Effector memory CD4-positive, alpha-beta T cell (primary cell): Measurements from ENCODE around the gene TMEM135.
"Not testable (repeated sequence)": the region's sequence is repeated elsewhere in the genome, so short reads cannot be mapped to it uniquely, and the experiment has no call there.

Experiments
- DNase-seq, 3 donors: peaks; one replicate each; pipeline ENCODE4 v3.0.0-alpha.2; 2020
- H3K27ac ChIP-seq: 2 replicates; pipeline ENCODE4 v1.7.0; 2013; ENCODE audit warnings: mild to moderate bottlenecking, low read length, moderate library complexity; ENCODE audit not compliant: insufficient read depth, poor library complexity, severe bottlenecking
- H3K27me3 ChIP-seq: replicated peaks from 2 replicates; pipeline ENCODE4 v1.7.0; 2013; ENCODE audit warnings: mild to moderate bottlenecking, low read length; ENCODE audit not compliant: insufficient read depth, control insufficient read depth, poor library complexity, severe bottlenecking
- H3K36me3 ChIP-seq: 2 replicates; pipeline ENCODE4 v1.7.0; 2013; ENCODE audit warnings: mild to moderate bottlenecking, low read length, moderate library complexity; ENCODE audit not compliant: control insufficient read depth, insufficient read depth
- H3K4me1 ChIP-seq: 2 replicates; pipeline ENCODE4 v1.7.0; 2013; ENCODE audit warnings: low read length, mild to moderate bottlenecking; ENCODE audit not compliant: control insufficient read depth, insufficient read depth, poor library complexity, severe bottlenecking
- H3K4me3 ChIP-seq: 2 replicates; pipeline ENCODE4 v1.7.0; 2013; ENCODE audit warnings: low read length, low read depth, mild to moderate bottlenecking; ENCODE audit not compliant: insufficient read depth, poor library complexity, severe bottlenecking
- H3K9me3 ChIP-seq: 2 replicates; pipeline ENCODE4 v1.7.0; 2013; ENCODE audit warnings: mild to moderate bottlenecking, low read length, moderate library complexity; ENCODE audit not compliant: control insufficient read depth

Gene TMEM135

DNA sequence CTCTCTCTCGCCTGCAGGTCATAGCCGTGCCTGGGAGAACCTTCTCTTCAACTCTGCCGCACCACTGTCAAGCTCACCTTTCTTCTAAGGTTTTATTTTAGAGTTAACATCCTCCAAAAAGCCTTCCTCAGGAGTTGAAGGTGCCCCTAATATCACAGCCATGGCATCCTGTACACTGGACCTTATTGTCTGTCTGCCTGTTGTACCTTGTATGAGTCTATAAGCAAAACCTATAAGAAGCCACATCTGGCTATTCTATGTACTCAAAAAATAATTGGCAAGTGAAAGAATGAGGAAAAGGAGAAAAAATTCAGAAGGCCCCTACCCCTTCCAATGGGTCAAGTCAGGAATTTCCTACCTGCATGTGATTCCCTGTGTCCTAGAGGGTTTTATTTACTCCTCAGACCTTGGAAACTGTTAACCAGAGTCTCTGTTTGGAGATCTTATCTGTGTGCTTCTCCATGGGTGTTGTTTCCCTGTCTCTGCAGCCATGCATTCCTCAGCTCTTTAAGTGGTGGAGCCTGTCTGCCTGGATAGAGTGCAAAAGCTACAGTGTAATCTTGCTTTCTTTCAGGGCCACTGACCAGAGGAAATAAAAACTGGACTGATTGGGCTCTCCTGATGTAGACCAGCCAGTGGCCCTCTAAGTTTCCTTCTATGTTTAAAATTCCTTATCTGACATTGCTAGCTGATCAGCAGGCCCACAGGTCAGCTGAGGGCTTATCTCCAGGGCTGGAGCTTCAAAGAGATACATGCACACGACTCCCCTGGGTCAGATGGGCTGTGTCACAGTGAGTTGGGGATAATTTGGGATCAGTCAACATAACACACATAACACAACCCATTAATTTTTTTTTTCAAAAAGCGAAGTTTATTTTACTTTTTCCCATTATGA is 37.6 kb upstream of the TMEM135 start:
- no peaks in the 10 kb centered on the region for H3K27me3 ChIP-seq
- no peak overlapping the region for H3K27ac ChIP-seq
- DNase-seq = no peak
- H3K36me3 ChIP-seq = no peaks in the 10 kb centered on the region
- no peaks in the 10 kb centered on the region for H3K4me1 ChIP-seq
- no peaks in the 10 kb centered on the region for H3K9me3 ChIP-seq
- H3K4me3 ChIP-seq = no peak overlapping the region

GRCh38 chr11:87002918-87003317 is 34.8 kb upstream of the TMEM135 start:
- H3K4me3 ChIP-seq = no peak overlapping the region
- no peaks in the 10 kb centered on the region for H3K4me1 ChIP-seq
- no peak for DNase-seq
- no peaks in the 10 kb centered on the region for H3K36me3 ChIP-seq
- H3K27me3 ChIP-seq = no peaks in the 10 kb centered on the region
- H3K9me3 ChIP-seq = no peaks in the 10 kb centered on the region
- no peak overlapping the region for H3K27ac ChIP-seq

GRCh38 chr11:87004281-87004680 is 33.5 kb upstream of the TMEM135 start:
- H3K4me1 ChIP-seq, H3K36me3 ChIP-seq, DNase-seq, H3K9me3 ChIP-seq, H3K27me3 ChIP-seq, H3K27ac ChIP-seq, H3K4me3 ChIP-seq: not testable (repeated sequence)

GRCh38 chr11:87005569-87005921 is 32.2 kb upstream of the TMEM135 start:
- no peak for DNase-seq
- H3K9me3 ChIP-seq = no peaks in the 10 kb centered on the region
- no peaks in the 10 kb centered on the region for H3K27me3 ChIP-seq
- no peak overlapping the region for H3K4me3 ChIP-seq
- no peaks in the 10 kb centered on the region for H3K36me3 ChIP-seq
- H3K4me1 ChIP-seq = no peaks in the 10 kb centered on the region
- H3K27ac ChIP-seq = no peak overlapping the region

DNA sequence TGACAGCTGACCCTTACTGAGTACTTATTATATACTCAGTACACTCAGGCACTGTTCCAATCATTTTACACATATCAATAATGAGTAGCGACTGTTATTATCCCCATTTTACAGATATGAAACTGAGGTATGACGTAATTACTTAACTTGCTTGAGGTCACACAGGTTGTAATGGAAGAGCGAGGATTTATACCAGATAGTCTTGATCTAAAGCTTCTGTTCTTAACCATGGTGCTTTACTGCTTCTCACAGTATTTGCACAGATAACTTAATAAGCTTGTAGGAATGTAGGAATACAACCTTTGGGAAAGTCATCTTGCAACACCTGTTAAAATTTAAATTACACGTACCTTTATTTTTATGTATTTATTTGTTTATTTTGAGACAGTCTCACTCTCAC is 31.7 kb upstream of the TMEM135 start:
- Histone ChIP-seq H3K27ac (no peak overlapping the region), H3K9me3 (no peaks in the 10 kb centered on the region), H3K4me1 (no peaks in the 10 kb centered on the region), H3K36me3 (no peaks in the 10 kb centered on the region), H3K4me3 (no peak overlapping the region), H3K27me3 (no peaks in the 10 kb centered on the region)
- no peak for DNase-seq

DNA sequence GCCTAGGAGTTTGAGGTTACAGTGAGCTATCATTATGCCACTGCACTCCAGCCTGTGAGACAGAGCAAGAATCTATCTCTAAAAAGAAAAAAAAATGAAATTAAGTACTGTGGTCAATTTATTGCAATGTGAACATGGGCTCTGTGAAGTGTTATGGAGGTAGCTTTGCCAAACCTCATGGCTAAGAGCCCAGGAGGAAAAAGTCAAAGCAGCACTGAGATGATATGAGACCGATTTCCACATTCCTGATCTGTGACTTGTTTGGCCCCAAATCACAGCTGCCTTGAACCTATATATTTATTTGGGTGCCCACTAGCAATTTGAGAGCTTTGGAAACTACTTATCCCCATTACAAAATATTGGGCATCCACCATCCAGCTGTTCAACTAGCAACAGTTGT is 29.8 kb upstream of the TMEM135 start:
- Histone ChIP-seq H3K27ac (no peak overlapping the region), H3K4me3 (no peak overlapping the region), H3K27me3 (no peaks in the 10 kb centered on the region), H3K36me3 (no peaks in the 10 kb centered on the region), H3K9me3 (no peaks in the 10 kb centered on the region), H3K4me1 (no peaks in the 10 kb centered on the region)
- DNase-seq = no peak

- Histone ChIP-seq H3K4me1 (no peaks in the 10 kb centered on the region), H3K4me3 (no peak overlapping the region), H3K36me3 (no peaks in the 10 kb centered on the region), H3K27ac (no peak overlapping the region), H3K27me3 (no peaks in the 10 kb centered on the region), H3K9me3 (no peaks in the 10 kb centered on the region)
- DNase-seq = no peak
Measured at GRCh38 chr11:87012089-87012488, 25.6 kb upstream of the TMEM135 start.

GRCh38 chr11:87012673-87013072 is 25.1 kb upstream of the TMEM135 start:
- H3K36me3 ChIP-seq = no peaks in the 10 kb centered on the region
- DNase-seq = no peak

DNA sequence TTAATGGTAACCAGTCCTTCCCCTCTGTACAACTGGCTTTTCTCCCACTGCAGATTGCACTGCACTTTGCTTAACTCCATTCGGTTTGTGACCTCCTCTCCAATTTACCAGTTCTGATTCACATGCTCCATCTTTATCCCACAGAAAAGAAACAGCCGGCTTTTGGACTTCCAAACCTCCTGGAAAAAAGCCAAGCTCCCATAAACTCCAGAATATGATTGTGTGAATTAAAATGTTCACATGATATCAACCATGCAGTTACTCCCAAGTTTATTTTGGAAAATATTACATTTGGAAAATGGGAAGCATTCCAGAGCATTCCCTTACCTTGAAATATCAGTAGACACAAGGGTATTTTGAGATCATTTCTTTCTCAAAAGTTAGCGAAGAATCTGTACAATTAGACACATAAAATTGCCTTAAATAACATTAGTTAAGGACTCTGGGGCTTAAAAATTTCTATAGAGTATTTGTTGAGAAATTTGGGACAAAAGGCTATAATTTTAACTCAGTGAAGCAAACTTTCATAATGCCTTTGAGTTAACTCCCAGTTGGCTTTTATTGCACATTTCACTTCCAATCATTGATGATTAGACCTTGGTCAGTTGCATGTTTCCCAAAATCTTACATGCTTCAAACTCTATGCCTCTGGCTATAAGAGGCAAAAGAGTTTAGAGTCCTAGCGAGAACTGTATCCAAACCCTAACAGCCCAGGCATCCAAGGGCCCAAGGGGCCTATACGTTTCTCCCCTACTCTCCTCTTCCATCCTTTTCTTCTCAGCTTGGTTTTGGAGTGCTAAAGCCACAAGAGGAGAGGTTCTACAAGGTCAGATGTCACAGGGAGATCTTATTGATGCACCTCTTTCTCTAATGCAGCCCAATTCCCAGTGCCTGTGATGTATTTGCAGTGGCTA is 23.6 kb upstream of the TMEM135 start:
- H3K27ac ChIP-seq = no peak overlapping the region
- H3K9me3 ChIP-seq = no peaks in the 10 kb centered on the region
- no peaks in the 10 kb centered on the region for H3K36me3 ChIP-seq
- H3K27me3 ChIP-seq = no peaks in the 10 kb centered on the region
- no peak overlapping the region for H3K4me3 ChIP-seq
- DNase-seq = no peak
- no peaks in the 10 kb centered on the region for H3K4me1 ChIP-seq

More at GRCh38 chr11:87012673-87013072, 25.1 kb upstream of the TMEM135 start:
- Histone ChIP-seq H3K27ac (no peak overlapping the region), H3K27me3 (no peaks in the 10 kb centered on the region), H3K9me3 (no peaks in the 10 kb centered on the region), H3K4me1 (no peaks in the 10 kb centered on the region), H3K4me3 (no peak overlapping the region)

DNA sequence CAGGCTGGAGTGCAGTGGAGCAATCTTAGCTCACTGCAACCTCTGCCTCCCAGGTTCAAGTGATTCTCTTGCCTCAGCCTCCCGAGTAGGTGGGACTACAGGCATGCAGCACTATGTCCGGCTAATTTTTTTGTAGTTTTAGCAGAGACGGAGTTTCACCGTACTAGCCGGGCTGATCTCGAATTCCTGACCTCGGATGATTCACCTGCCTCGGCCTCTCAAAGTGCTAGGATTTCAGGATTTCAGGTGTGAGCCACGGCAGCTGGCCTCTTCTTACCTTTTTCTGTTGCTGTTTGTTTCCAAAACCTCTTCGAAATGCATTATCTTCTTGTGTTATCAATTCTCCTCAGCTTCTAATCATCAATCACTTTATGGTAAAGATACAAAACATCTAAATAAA is 22.1 kb upstream of the TMEM135 start:
- H3K4me1 ChIP-seq = no peaks in the 10 kb centered on the region
- no peaks in the 10 kb centered on the region for H3K9me3 ChIP-seq

More for the DNA sequence above, 22.1 kb upstream of the TMEM135 start:
- Histone ChIP-seq H3K27ac (no peak overlapping the region), H3K4me3 (no peak overlapping the region), H3K27me3 (no peaks in the 10 kb centered on the region), H3K36me3 (no peaks in the 10 kb centered on the region)
- no peak for DNase-seq
